Measurements from ENCODE around the gene GRIK3.

The GRIK3 gene

DNA sequence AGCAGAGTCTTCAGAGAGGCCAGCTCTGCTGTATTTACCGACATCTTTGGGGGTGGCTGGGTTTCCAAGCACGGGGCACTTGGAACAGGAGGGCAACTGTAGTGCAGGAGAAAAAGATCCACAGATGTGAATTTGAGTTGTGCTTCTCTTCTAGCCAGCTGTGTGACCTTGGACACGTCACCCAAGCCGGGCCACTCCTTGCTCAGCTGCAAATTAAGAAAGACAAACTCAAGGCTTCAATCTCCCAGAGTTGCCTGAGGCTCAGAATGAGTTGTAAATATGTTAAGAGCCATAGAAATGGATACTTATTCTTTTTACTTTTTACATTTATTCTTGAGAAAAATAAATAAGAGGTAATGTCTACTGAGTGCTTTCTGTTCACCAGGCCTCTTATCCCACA, 24.3 kb downstream of the GRIK3 start:
- no peak for DNase-seq

GRCh38 chr1:37009521-37009920, 24.8 kb downstream of the GRIK3 start:
- no peak for DNase-seq

GRCh38 chr1:37006132-37006868, 28.0 kb downstream of the GRIK3 start:
- DNase-seq = no peak

DNA sequence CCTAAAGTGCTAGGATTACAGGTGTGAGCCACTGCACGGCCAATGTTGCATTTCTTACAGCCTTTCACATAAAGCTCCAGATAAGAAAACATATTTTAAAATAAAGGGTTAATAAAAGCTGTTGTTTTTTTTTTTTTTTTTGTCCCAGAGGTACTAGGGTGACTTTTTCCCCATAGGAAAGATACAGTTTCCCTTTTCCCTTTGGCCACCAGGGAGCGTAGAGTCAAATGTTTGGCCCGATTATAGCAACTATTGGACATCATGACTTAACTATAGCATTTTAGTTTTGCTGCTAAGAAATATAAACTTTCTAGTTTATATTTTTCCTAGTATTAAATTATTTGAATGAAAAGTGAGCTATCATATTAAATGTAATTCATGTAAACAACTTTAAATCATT, 31.4 kb downstream of the GRIK3 start:
- no peak for DNase-seq

GRCh38 chr1:37001703-37002102, 32.6 kb downstream of the GRIK3 start:
- DNase-seq = no peak

- DNase-seq = no peak
These were observed 38.2 kb downstream of the GRIK3 start for GRCh38 chr1:36996106-36996505.

DNA sequence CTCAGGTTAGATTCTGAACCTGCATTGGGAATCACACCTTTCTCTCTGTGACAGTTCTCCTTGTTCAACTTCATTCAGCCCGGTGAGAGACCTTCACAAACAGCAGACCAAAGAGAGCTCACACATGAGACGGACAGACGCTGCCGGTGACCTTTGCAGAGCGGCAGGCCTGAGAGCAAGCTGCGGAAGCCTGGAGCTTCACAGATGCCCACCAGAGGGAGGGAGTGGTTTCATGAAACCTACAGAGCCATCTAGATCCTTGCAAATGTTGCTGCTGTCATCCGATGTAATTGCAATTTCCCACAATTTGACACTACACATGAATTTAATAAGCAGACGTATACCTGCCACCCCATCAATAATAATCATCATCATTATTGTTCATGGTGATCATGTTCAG, 39.4 kb downstream of the GRIK3 start:
- DNase-seq = no peak

DNA sequence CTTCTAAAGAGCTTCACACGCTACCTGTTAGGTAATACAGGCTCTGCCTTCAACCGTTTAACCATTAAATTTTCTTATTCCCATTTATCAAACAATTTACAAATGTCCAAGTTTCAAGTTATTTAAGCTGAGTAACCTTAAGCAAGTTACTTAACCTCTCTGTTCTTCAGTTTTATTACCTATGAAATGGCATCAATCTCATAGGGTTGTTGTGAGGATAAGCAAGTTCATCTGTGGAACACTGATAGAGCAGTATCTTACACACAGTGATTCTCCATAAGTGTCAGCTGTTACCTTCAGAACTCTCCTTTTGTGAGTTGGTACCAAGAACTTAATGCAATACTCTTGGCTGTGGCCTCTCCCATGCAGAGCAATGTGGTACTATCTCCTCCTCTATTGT, 40.0 kb downstream of the GRIK3 start:
- no peak for DNase-seq

GRCh38 chr1:36992139-36992943, 42.0 kb downstream of the GRIK3 start:
- DNase-seq = no peak

- no peak for DNase-seq
These were observed 42.8 kb downstream of the GRIK3 start for GRCh38 chr1:36991551-36991950.

DNA sequence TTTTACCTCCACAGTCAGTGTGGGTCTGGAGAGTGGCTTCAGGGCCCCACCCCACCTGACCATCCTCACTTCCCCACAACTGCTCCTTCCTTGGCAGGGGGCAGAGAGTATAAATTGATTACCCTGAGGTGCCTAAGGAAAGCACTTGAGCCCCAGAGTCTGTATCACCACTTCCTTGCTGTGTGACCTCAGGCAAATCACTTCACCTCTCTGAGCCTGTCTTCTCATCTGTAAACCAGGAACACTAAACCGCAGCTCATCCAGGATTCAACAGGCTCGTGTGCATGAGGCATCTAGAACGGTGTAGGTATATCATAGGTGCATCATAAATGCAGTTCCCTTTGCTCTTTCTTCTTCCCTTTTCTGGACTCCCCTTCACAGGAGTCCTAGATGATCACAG, 43.4 kb downstream of the GRIK3 start:
- no peak for DNase-seq

- no peak for DNase-seq
These were observed 45.1 kb downstream of the GRIK3 start for GRCh38 chr1:36989241-36989640.

- no peak for DNase-seq
These were observed 45.5 kb downstream of the GRIK3 start for GRCh38 chr1:36988741-36989193.

- no peak for DNase-seq
These were observed 46.0 kb downstream of the GRIK3 start for GRCh38 chr1:36988321-36988720.

GRCh38 chr1:36987276-36987675, 47.0 kb downstream of the GRIK3 start:
- DNase-seq = no peak

GRCh38 chr1:36986241-36986985, 47.9 kb downstream of the GRIK3 start:
- no peak for DNase-seq

DNA sequence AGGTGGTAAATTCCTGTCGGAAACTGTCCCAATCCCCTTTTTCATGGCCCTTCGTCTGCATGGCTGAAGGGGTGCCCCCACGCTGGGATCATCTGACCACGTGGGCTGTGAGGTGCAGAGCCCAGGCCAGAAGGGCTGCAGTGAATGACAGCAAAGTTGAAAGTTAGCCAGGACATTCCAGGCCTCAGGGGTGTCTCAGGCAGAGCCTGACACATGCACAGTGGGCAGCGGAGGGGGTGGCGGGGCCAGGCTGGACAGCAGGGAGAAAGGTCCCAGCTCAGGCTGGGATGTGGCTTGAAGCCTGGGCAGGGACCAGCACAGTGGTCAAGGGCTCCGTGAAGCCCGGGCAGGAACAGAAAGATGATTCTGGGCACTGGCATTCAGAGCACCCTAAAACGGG, 49.6 kb downstream of the GRIK3 start:
- no peak for DNase-seq

DNA sequence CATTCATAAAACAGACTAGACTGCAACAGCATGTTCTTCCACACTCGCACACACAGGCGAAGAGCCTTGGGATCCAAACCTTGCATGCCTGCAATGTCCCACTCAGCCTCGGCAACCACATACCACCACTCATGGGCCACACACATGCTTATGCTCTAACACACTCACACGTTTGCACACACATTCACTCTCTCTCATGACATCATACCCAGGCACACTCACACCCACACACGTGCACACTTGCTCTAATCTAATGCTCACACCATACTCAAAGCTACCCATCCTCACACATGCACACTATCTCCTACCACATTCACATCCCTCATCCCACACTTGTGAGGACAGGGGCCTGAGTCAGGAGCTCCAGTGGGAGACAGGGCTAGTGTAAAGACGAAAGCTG, 50.3 kb downstream of the GRIK3 start:
- DNase-seq = no peak

DNA sequence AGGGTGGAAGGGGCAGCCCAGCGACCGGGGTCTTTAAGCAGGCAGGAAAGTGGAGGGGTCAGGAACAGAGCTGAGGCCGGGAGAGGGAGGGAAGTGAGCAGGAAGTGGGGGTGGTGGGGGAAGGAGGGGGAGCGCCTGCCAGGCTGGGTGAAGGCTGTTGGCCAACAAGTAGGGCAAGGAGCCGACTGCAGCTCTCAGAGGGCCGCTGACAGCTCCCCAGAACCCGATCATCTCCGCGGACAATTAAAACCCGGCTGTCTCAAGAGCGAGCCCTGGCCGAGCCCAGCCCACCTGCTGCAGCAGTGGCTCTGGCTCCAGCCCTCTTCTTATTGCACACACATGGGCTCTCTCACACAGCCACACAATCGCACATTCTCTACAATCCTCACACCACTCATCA, 51.6 kb downstream of the GRIK3 start:
- no peak for DNase-seq

DNA sequence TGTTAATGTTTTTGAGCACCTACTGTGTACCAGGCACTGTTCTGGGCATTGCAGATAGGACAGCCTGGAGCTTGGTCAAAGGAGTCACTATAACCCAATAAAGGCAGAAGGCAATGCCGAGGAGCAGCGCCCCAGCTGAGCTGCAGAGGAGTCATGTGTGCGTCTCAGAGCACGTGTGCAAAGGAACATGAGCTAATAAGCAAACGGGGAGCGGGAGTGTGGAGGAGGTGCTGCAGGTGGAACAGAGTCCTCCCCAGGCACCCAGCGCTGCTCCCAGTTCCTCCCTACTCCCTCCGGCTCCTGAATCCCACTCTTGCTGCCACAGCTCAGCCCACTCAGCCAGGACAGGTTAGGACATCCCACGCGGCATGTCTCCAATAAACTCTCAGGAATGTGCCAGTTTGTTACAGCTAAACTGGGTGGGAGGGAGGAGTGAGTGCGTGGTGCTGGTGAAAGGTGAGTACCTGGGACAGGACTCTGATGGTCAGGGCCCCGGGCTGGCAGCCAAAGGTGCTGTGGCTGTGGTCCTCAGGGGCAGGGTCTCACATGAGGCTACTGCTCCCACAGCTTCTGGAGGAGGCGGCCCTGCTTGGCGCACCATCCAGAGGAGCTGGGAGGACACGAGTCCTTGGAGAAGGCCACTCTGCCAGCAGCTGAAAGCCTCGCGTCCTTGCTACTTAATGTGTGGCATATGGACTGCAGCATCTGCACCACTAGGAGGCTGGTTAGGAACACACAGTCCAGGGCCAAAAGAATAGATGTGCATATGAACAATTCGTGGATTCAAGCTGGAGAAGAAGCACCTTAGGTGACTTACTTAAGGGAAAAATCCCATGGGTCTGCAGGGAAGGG, 52.3 kb downstream of the GRIK3 start:
- DNase-seq = no peak

DNA sequence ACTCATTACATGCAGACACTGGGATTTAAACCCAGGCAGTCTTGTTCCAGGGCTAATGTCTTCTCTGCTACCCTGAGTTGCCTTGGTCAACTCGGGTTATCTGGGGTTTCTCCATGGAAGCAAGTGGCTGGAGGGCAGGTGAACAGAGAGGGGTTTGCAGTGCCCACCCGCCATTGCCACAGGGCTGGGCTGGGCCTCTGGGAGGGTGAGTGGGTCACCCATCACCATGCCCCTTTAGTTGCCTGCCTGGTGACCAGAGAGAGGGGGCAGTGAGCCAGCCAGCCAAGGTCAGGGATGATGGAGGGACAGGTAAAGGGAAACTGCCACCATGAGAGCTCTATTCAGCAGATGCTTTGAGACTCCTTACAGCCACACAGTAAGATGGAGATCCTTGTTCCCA, 53.2 kb downstream of the GRIK3 start:
- no peak for DNase-seq

DNA sequence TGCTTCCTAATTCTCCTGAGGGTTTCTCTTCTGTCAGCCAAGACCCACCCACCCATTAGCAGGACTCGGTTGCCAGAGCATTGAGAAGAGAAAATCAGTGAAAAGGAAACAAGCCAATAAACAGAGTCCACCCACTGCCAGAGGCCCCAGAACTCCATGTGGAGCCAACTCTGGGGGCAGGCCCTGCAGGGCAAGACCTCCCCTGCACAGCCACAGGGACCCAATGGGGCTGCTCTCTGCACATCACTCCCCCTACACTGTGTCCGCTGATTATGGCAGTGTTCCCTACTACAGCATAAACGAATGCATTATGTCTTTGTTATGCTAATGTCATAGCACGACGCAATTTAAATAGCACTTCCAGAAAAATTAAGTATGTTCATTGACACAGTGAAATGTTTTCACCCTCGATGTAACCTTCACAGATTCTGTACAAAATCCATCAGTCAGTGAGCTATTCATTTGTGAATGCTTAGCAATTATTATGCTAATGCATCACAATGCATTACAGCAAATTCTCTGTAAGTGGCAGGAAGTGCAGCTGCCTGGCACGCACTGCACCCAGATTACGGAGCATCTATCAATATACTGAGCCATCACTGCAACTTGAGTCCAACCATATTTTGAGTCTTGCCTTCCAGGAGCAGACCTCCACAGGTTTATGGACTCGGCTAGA, 56.4 kb downstream of the GRIK3 start:
- no peak for DNase-seq

All from activated T-cell treated with anti-CD3 and anti-CD28 coated beads for 4 hours (primary cell).